ENCODE measurements around the gene SPRED3. TPM values are rescaled to one million over a fixed set of nuclear protein-coding genes. Genes with fewer than 3 reads are reported as not detected.

The SPRED3 gene
- total and polyA plus RNA-seq, 2 donors (not counting 1 experiment from before 2014, with no cell fraction given), result 1.1 to 1.7 TPM

- no peak overlapping the region for H3K4me3 Mint-ChIP-seq
- no peak overlapping the region for H2AFZ ChIP-seq (ENCODE audit: insufficient read depth, low read depth, low read length, poor library complexity, severe bottlenecking)
- H3K27me3 ChIP-seq (replicated peaks in 1 of 4; ENCODE audit: control extremely low read depth in 1 of 4, control insufficient read depth in 3 of 4, insufficient read depth in 4 of 4, low read length in 3 of 4), result peaks cover 0 to 21% (median 7%) of the 10 kb centered on the region in 4 experiments
- CTCF ChIA-PET, result no interaction called here
- peaks cover 19% of the 10 kb centered on the region for H3K27me3 Mint-ChIP-seq
- H3K4me2 ChIP-seq (replicated peaks; ENCODE audit: low read depth, low read length, poor library complexity, severe bottlenecking), result no peak overlapping the region
- 57% methylated on average over 4 of the region's 13 CpGs for WGBS (ENCODE audit: insufficient coverage)
- H3K9me3 Mint-ChIP-seq (ENCODE audit: insufficient read depth), result no peaks in the 10 kb centered on the region
- DNase-seq, result no peak
- no peaks in the 10 kb centered on the region for H3K36me3 ChIP-seq (replicated peaks in 1 of 2; ENCODE audit: control extremely low read depth in 1 of 2, control insufficient read depth in 1 of 2, extremely low read depth in 1 of 2, insufficient read depth in 2 of 2, low read length in 1 of 2)
- H3K9ac ChIP-seq (ENCODE audit: low read length), result no peak overlapping the region
- peaks cover 4 to 5% of the 10 kb centered on the region in 2 donors for H3K4me1 ChIP-seq (ENCODE audit: control insufficient read depth in 2 of 2, insufficient read depth in 2 of 2, low read length in 2 of 2)
- ATAC-seq (ENCODE audit: low read depth), result no peak
- no peaks in the 10 kb centered on the region for H3K79me2 ChIP-seq (ENCODE audit: control insufficient read depth, insufficient read depth, low read length)
- no peak overlapping the region for H3K4me3 ChIP-seq (ENCODE audit: control extremely low read depth in 1 of 5, extremely low read depth in 1 of 5, insufficient read depth in 1 of 5, low read depth in 2 of 5, low read length in 4 of 5)
- H3K27ac ChIP-seq (ENCODE audit: low read length in 2 of 2), result no peak overlapping the region
- H3K9me3 ChIP-seq (ENCODE audit: control extremely low read depth in 1 of 3, control insufficient read depth in 2 of 3, insufficient read depth in 1 of 3, low read length in 2 of 3), result peaks cover 0 to 3% (median 0%) of the 10 kb centered on the region in 3 donors
- H4K20me1 ChIP-seq (ENCODE audit: control insufficient read depth, insufficient read depth, low read length, poor library complexity, severe bottlenecking), result no peaks in the 10 kb centered on the region
- intact Hi-C loops (cut with micrococcal nuclease), result no loop called here
- TF ChIP-seq CTCF (IDR thresholded peaks at IDR 0.05) (no peak), EZH2 (IDR thresholded peaks at IDR 0.05; ENCODE audit: borderline replicate concordance, insufficient read depth, low read depth, low read length, poor library complexity, severe bottlenecking) (no peak)
- H3K4me1 Mint-ChIP-seq, result peaks cover 13% of the 10 kb centered on the region
- POLR2A ChIA-PET, result no interaction called here
- H3K27ac Mint-ChIP-seq, result no peak overlapping the region
Measured at GRCh38 chr19:38434549-38435051, 46.1 kb downstream of the SPRED3 start.

- Mint-ChIP-seq H3K27me3 (peaks cover 22% of the 10 kb centered on the region), H3K4me1 (peaks cover 13% of the 10 kb centered on the region), H3K9me3 (ENCODE audit: insufficient read depth) (no peaks in the 10 kb centered on the region), H3K4me3 (no peak overlapping the region), H3K27ac (no peak overlapping the region)
- no peak overlapping the region for H3K9ac ChIP-seq (ENCODE audit: low read length)
- no peak overlapping the region for H2AFZ ChIP-seq (ENCODE audit: insufficient read depth, low read depth, low read length, poor library complexity, severe bottlenecking)
- peaks cover 0 to 21% (median 7%) of the 10 kb centered on the region in 4 experiments for H3K27me3 ChIP-seq (replicated peaks in 1 of 4; ENCODE audit: control extremely low read depth in 1 of 4, control insufficient read depth in 3 of 4, insufficient read depth in 4 of 4, low read length in 3 of 4)
- H3K9me3 ChIP-seq (ENCODE audit: control extremely low read depth in 1 of 3, control insufficient read depth in 2 of 3, insufficient read depth in 1 of 3, low read length in 2 of 3), result peaks cover 0 to 3% (median 0%) of the 10 kb centered on the region in 3 donors
- no peak overlapping the region for H3K4me3 ChIP-seq (ENCODE audit: control extremely low read depth in 1 of 5, extremely low read depth in 1 of 5, insufficient read depth in 1 of 5, low read depth in 2 of 5, low read length in 4 of 5)
- intact Hi-C loops (cut with micrococcal nuclease), result no loop called here
- ChIA-PET CTCF (interaction anchor here (0.5 kb wide), 1 partner anchor 1983 kb away, joined by 3 read pairs; no protein-coding TSS in a partner anchor), POLR2A (no interaction called here)
- H3K79me2 ChIP-seq (ENCODE audit: control insufficient read depth, insufficient read depth, low read length), result no peaks in the 10 kb centered on the region
- H3K4me1 ChIP-seq (ENCODE audit: control insufficient read depth in 2 of 2, insufficient read depth in 2 of 2, low read length in 2 of 2), result peaks cover 4 to 5% of the 10 kb centered on the region in 2 donors
- no peaks in the 10 kb centered on the region for H3K36me3 ChIP-seq (replicated peaks in 1 of 2; ENCODE audit: control extremely low read depth in 1 of 2, control insufficient read depth in 1 of 2, extremely low read depth in 1 of 2, insufficient read depth in 2 of 2, low read length in 1 of 2)
- ATAC-seq (ENCODE audit: low read depth) (no peak), DNase-seq (no peak)
- no peak overlapping the region for H3K4me2 ChIP-seq (replicated peaks; ENCODE audit: low read depth, low read length, poor library complexity, severe bottlenecking)
- 91% methylated on average over 4 of the region's 6 CpGs for WGBS (ENCODE audit: insufficient coverage)
- no peak for TF ChIP-seq CTCF (IDR thresholded peaks at IDR 0.05)
- no peak for TF ChIP-seq EZH2 (IDR thresholded peaks at IDR 0.05; ENCODE audit: borderline replicate concordance, insufficient read depth, low read depth, low read length, poor library complexity, severe bottlenecking)
- no peaks in the 10 kb centered on the region for H4K20me1 ChIP-seq (ENCODE audit: control insufficient read depth, insufficient read depth, low read length, poor library complexity, severe bottlenecking)
- H3K27ac ChIP-seq (ENCODE audit: low read length in 2 of 2), result no peak overlapping the region
Measured at GRCh38 chr19:38437295-38437694, 48.8 kb downstream of the SPRED3 start.

Measured in B cell (primary cell).